WTC11 (cell line): ENCODE measurements around the gene C5AR1. TPM values are rescaled to one million over a fixed set of nuclear protein-coding genes. Genes with fewer than 3 reads are reported as not detected.

Experiments used
- ATAC-seq: fragments of 200-7000 bp; cut with Tn5 transposase; 2 replicates; pipeline ENCODE4 v1.10.0; 2021; ENCODE audit warnings: mild to moderate bottlenecking, moderate library complexity
- CTCF ChIA-PET: fragments of 300-600 bp; sonication (Branson Sonifier 250); formaldehyde crosslinking; loops from one replicate; lab custom pipeline; 2021; ENCODE audit warnings: antibody characterized with exemption; lab: Charles Lee
- POLR2A ChIA-PET: fragments of 350-600 bp; sonication (Branson Sonifier 250); formaldehyde crosslinking; loops from one replicate; lab custom pipeline; 2021; ENCODE audit warnings: antibody characterized with exemption; lab: Charles Lee
- DNase-seq: peaks from one replicate; pipeline ENCODE4 v3.0.0; 2021; ENCODE audit warnings: low spot score
- H3K27ac Mint-ChIP-seq: 2 replicates; pipeline ENCODE4 v1.8.0; 2021; ENCODE audit warnings: mixed read lengths
- H3K27me3 Mint-ChIP-seq: 2 replicates; pipeline ENCODE4 v1.8.0; 2021; ENCODE audit warnings: low read depth, mild to moderate bottlenecking, moderate library complexity, mixed read lengths
- H3K36me3 Mint-ChIP-seq: 2 replicates; pipeline ENCODE4 v1.8.0; 2021; ENCODE audit warnings: mixed read lengths
- H3K4me1 Mint-ChIP-seq: 2 replicates; pipeline ENCODE4 v1.8.0; 2022; ENCODE audit warnings: mixed read lengths
- H3K4me3 Mint-ChIP-seq: 2 replicates; pipeline ENCODE4 v1.8.0; 2021; ENCODE audit warnings: mild to moderate bottlenecking, moderate library complexity, mixed read lengths
- H3K9me3 Mint-ChIP-seq: 2 replicates; pipeline ENCODE4 v1.8.0; 2021; ENCODE audit warnings: mixed read lengths
- E2F1 ChIP-seq: sonication (generic); formaldehyde crosslinking; IDR thresholded peaks from 2 replicates; pipeline ENCODE4 v1.8.0; 2022; ENCODE audit warnings: mild to moderate bottlenecking, missing genetic modification reagents
- ERG ChIP-seq: fragments of 250-450 bp; sonication (Bioruptor Pico); IDR thresholded peaks from 2 replicates; pipeline ENCODE4 v1.8.0; 2021; ENCODE audit warnings: mild to moderate bottlenecking
- FOXK1 ChIP-seq: sonication (generic); formaldehyde crosslinking; IDR thresholded peaks from 2 replicates; pipeline ENCODE4 v1.8.0; 2022; ENCODE audit warnings: mild to moderate bottlenecking, moderate library complexity, missing genetic modification reagents
- GRHL2 ChIP-seq: fragments of 250-450 bp; sonication (Bioruptor Pico); IDR thresholded peaks from 2 replicates; pipeline ENCODE4 v1.8.0; 2022; ENCODE audit warnings: mild to moderate bottlenecking, moderate library complexity; ENCODE audit not compliant: insufficient replicate concordance, severe bottlenecking
- JAZF1 ChIP-seq: fragments of 250-450 bp; sonication (Bioruptor Pico); IDR thresholded peaks from 2 replicates; pipeline ENCODE4 v1.9.0; 2021; ENCODE audit warnings: moderate library complexity, mild to moderate bottlenecking, inconsistent platforms
- KAT7 ChIP-seq: sonication (generic); formaldehyde crosslinking; IDR thresholded peaks from 2 replicates; pipeline ENCODE4 v1.8.1; 2023; ENCODE audit warnings: missing genetic modification reagents, mild to moderate bottlenecking, borderline replicate concordance
- MYBL2 ChIP-seq: sonication (generic); formaldehyde crosslinking; IDR thresholded peaks from 2 replicates; pipeline ENCODE4 v1.8.1; 2023; ENCODE audit warnings: mild to moderate bottlenecking, moderate library complexity, missing genetic modification reagents
- NFYB ChIP-seq: sonication (generic); formaldehyde crosslinking; conservative IDR thresholded peaks from 2 replicates; pipeline ENCODE4 v1.8.0; 2022; ENCODE audit warnings: low read depth, missing genetic modification reagents
- NR2C2 ChIP-seq: sonication (generic); formaldehyde crosslinking; IDR thresholded peaks from 2 replicates; pipeline ENCODE4 v1.8.0; 2022; ENCODE audit warnings: mild to moderate bottlenecking, missing genetic modification reagents
- NR3C1 ChIP-seq: sonication (generic); formaldehyde crosslinking; conservative IDR thresholded peaks from 2 replicates; pipeline ENCODE4 v1.8.1; 2023; ENCODE audit warnings: low read depth, mild to moderate bottlenecking, missing genetic modification reagents
- RELA ChIP-seq: sonication (generic); formaldehyde crosslinking; IDR thresholded peaks from 2 replicates; pipeline ENCODE4 v1.8.1; 2022; ENCODE audit warnings: missing genetic modification reagents, mild to moderate bottlenecking, borderline replicate concordance
- SMAD3 ChIP-seq: sonication (generic); formaldehyde crosslinking; IDR thresholded peaks from 2 replicates; pipeline ENCODE4 v1.8.0; 2022; ENCODE audit warnings: missing genetic modification reagents, mild to moderate bottlenecking, borderline replicate concordance
- ZMAT4 ChIP-seq: fragments of 250-450 bp; sonication (Bioruptor Pico); IDR thresholded peaks from 2 replicates; pipeline ENCODE4 v1.9.0; 2021; ENCODE audit warnings: mild to moderate bottlenecking
- ZNF121 ChIP-seq: sonication (generic); formaldehyde crosslinking; IDR thresholded peaks from 2 replicates; pipeline ENCODE4 v1.8.0; 2023; ENCODE audit warnings: missing genetic modification reagents
- ZNF138 ChIP-seq: sonication (generic); formaldehyde crosslinking; conservative IDR thresholded peaks from 2 replicates; pipeline ENCODE4 v1.8.1; 2022; ENCODE audit warnings: mild to moderate bottlenecking, moderate library complexity, missing genetic modification reagents
- ZNF423 ChIP-seq: fragments of 250-450 bp; sonication (Bioruptor Pico); IDR thresholded peaks from 2 replicates; pipeline ENCODE4 v2.1.2; 2022; ENCODE audit warnings: mild to moderate bottlenecking, moderate library complexity
- ZSCAN18 ChIP-seq: fragments of 250-450 bp; sonication (Bioruptor Pico); IDR thresholded peaks from 2 replicates; pipeline ENCODE4 v2.1.2; 2022; ENCODE audit warnings: mild to moderate bottlenecking, moderate library complexity
- total RNA-seq: library from RNA; stranded (reverse); gene quantifications from 3 replicates; pipeline ENCODE4 v1.2.3, GENCODE V29; 2021
- TF ChIP-seq, protein P1 (sequence below): sonication (generic); formaldehyde crosslinking; IDR thresholded peaks from 2 replicates; pipeline ENCODE4 v1.8.1; 2022; ENCODE audit warnings: mild to moderate bottlenecking, missing genetic modification reagents, moderate library complexity, borderline replicate concordance
- TF ChIP-seq, protein P2 (sequence below): sonication (generic); formaldehyde crosslinking; IDR thresholded peaks from 2 replicates; pipeline ENCODE4 v1.8.0; 2022; ENCODE audit warnings: missing genetic modification reagents
- TF ChIP-seq, protein P3 (sequence below): sonication (generic); formaldehyde crosslinking; IDR thresholded peaks from 2 replicates; pipeline ENCODE4 v1.8.0; 2022; ENCODE audit warnings: mild to moderate bottlenecking, missing genetic modification reagents
- TF ChIP-seq, protein P4 (sequence below): sonication (generic); formaldehyde crosslinking; IDR thresholded peaks from 2 replicates; pipeline ENCODE4 v1.8.1; 2022; ENCODE audit warnings: low read depth, mild to moderate bottlenecking, moderate library complexity, missing genetic modification reagents, borderline replicate concordance

Gene C5AR1
- total RNA-seq, 1 experiment from 2014 or later: 0.28 TPM

- CTCF ChIA-PET: no interaction called here
- no peak overlapping the region for H3K27ac Mint-ChIP-seq
- DNase-seq: no peak
- no peaks in the 10 kb centered on the region for H3K9me3 Mint-ChIP-seq
- H3K36me3 Mint-ChIP-seq: peaks cover 50% of the 10 kb centered on the region
- no peak overlapping the region for H3K4me3 Mint-ChIP-seq
- no peak for ATAC-seq
- TF ChIP-seq ZNF121 (CRISPR knock-in tag): no peak
- no peak for TF ChIP-seq E2F1
- TF ChIP-seq KAT7: no peak
- TF ChIP-seq ERG (CRISPR knock-in tag): no peak
- TF ChIP-seq FOXK1 (CRISPR knock-in tag): no peak
- no peak for TF ChIP-seq ZMAT4 (CRISPR knock-in tag)
- TF ChIP-seq, all 79 proteins: peak for 0
- POLR2A ChIA-PET: no interaction called here
- no peaks in the 10 kb centered on the region for H3K27me3 Mint-ChIP-seq
- H3K4me1 Mint-ChIP-seq: peaks cover 10% of the 10 kb centered on the region
These were observed 41.6 kb upstream of the C5AR1 start for GRCh38 chr19:47268028-47268427.

- no peak for DNase-seq
- Mint-ChIP-seq H3K4me3 (no peak overlapping the region), H3K27me3 (no peaks in the 10 kb centered on the region)
These were observed 40.1 kb upstream of the C5AR1 start for GRCh38 chr19:47269596-47269995.

More at GRCh38 chr19:47269596-47269995, 40.1 kb upstream of the C5AR1 start:
- POLR2A ChIA-PET: no interaction called here
- ATAC-seq: no peak
- Mint-ChIP-seq H3K36me3 (peaks cover 43% of the 10 kb centered on the region), H3K27ac (no peak overlapping the region), H3K4me1 (peaks cover 10% of the 10 kb centered on the region), H3K9me3 (no peaks in the 10 kb centered on the region)
- CTCF ChIA-PET: no interaction called here
- no peak for TF ChIP-seq GRHL2 (CRISPR knock-in tag)
- no peak for TF ChIP-seq NFYB (CRISPR knock-in tag)
- TF ChIP-seq, protein P1, sequence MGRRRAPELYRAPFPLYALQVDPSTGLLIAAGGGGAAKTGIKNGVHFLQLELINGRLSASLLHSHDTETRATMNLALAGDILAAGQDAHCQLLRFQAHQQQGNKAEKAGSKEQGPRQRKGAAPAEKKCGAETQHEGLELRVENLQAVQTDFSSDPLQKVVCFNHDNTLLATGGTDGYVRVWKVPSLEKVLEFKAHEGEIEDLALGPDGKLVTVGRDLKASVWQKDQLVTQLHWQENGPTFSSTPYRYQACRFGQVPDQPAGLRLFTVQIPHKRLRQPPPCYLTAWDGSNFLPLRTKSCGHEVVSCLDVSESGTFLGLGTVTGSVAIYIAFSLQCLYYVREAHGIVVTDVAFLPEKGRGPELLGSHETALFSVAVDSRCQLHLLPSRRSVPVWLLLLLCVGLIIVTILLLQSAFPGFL (CRISPR knock-in tag): no peak
- TF ChIP-seq SMAD3 (CRISPR knock-in tag): no peak
- TF ChIP-seq MYBL2 (CRISPR knock-in tag): no peak
- TF ChIP-seq, protein P2, sequence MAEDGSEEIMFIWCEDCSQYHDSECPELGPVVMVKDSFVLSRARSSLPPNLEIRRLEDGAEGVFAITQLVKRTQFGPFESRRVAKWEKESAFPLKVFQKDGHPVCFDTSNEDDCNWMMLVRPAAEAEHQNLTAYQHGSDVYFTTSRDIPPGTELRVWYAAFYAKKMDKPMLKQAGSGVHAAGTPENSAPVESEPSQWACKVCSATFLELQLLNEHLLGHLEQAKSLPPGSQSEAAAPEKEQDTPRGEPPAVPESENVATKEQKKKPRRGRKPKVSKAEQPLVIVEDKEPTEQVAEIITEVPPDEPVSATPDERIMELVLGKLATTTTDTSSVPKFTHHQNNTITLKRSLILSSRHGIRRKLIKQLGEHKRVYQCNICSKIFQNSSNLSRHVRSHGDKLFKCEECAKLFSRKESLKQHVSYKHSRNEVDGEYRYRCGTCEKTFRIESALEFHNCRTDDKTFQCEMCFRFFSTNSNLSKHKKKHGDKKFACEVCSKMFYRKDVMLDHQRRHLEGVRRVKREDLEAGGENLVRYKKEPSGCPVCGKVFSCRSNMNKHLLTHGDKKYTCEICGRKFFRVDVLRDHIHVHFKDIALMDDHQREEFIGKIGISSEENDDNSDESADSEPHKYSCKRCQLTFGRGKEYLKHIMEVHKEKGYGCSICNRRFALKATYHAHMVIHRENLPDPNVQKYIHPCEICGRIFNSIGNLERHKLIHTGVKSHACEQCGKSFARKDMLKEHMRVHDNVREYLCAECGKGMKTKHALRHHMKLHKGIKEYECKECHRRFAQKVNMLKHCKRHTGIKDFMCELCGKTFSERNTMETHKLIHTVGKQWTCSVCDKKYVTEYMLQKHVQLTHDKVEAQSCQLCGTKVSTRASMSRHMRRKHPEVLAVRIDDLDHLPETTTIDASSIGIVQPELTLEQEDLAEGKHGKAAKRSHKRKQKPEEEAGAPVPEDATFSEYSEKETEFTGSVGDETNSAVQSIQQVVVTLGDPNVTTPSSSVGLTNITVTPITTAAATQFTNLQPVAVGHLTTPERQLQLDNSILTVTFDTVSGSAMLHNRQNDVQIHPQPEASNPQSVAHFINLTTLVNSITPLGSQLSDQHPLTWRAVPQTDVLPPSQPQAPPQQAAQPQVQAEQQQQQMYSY (CRISPR knock-in tag): no peak
- TF ChIP-seq, protein P3, sequence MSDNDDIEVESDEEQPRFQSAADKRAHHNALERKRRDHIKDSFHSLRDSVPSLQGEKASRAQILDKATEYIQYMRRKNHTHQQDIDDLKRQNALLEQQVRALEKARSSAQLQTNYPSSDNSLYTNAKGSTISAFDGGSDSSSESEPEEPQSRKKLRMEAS (CRISPR knock-in tag): no peak
- TF ChIP-seq ZSCAN18 (CRISPR knock-in tag): no peak
- no peak for TF ChIP-seq NR3C1 (CRISPR knock-in tag)
- no peak for TF ChIP-seq ZNF138 (CRISPR knock-in tag)
- TF ChIP-seq, protein P4, sequence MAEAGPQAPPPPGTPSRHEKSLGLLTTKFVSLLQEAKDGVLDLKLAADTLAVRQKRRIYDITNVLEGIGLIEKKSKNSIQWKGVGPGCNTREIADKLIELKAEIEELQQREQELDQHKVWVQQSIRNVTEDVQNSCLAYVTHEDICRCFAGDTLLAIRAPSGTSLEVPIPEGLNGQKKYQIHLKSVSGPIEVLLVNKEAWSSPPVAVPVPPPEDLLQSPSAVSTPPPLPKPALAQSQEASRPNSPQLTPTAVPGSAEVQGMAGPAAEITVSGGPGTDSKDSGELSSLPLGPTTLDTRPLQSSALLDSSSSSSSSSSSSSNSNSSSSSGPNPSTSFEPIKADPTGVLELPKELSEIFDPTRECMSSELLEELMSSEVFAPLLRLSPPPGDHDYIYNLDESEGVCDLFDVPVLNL: no peak
- no peak for TF ChIP-seq RELA (CRISPR knock-in tag)
- no peak for TF ChIP-seq NR2C2 (CRISPR knock-in tag)
- TF ChIP-seq ZNF423: no peak
- TF ChIP-seq JAZF1 (CRISPR knock-in tag): no peak
